Left lung (tissue), 10 donors: ENCODE measurements around the gene KRTAP10-1. TPM values are rescaled to one million over a fixed set of nuclear protein-coding genes. Genes with fewer than 3 reads are reported as not detected.

ENCODE experiments used
- ATAC-seq: fragments of 200-7000 bp; cut with Tn5 transposase; one replicate; pipeline ENCODE4 v1.9.1; 2020; ENCODE audit warnings: moderate library complexity
- DNase-seq, 4 donors: peaks; one replicate each; pipeline ENCODE4 v3.0.0-alpha.2; 2013 to 2020
- H3K27ac ChIP-seq, 2 donors: fragments of 200-600 bp; sonication (generic) in 1 of 2; one replicate each; pipeline versions ENCODE4 v1.5.0 to v1.8.0; 2020 to 2021
- H3K27me3 ChIP-seq, 2 donors: fragments of 200-600 bp; sonication (generic) in 1 of 2; one replicate each; pipeline versions ENCODE4 v1.5.0 to v1.8.0; 2020 to 2021
- H3K36me3 ChIP-seq, 2 donors: fragments of 200-600 bp; sonication (generic) in 1 of 2; one replicate each; pipeline versions ENCODE4 v1.5.0 to v1.8.0; 2020 to 2021
- H3K4me1 ChIP-seq, 2 donors: fragments of 200-600 bp; one replicate each; pipeline ENCODE4 v1.8.0; 2021
- H3K4me3 ChIP-seq, 2 donors: fragments of 200-600 bp; sonication (generic) in 1 of 2; one replicate each; pipeline versions ENCODE4 v1.5.0 to v1.8.0; 2020 to 2021; ENCODE audit warnings: mild to moderate bottlenecking in 1 of 2
- H3K9me3 ChIP-seq, 2 donors: fragments of 200-600 bp; sonication (generic) in 1 of 2; one replicate each; pipeline versions ENCODE4 v1.5.0 to v1.8.0; 2020 to 2021
- CTCF ChIP-seq, 2 donors: fragments of 200-600 bp; sonication (generic) in 1 of 2; IDR thresholded peaks; one replicate each; pipeline versions ENCODE4 v1.5.0 to v1.8.0; 2021; ENCODE audit warnings: antibody characterized with exemption in 2 of 2
- intact Hi-C, 2 donors: fragments of 100-400 bp; cut with DNase I; formaldehyde crosslinking; loops; one replicate each; pipeline versions ENCODE4 v1.11.2 to v1.14.2; 2022
- polyA plus RNA-seq, 6 donors: library from polyadenylated mRNA; unstranded; fragments of 120-200 nt; gene quantifications; one replicate each; pipeline ENCODE4 v1.2.1, GENCODE V29; 2013; ENCODE audit not compliant: insufficient read length in 6 of 6
- total RNA-seq, 2 donors: library from RNA; stranded (reverse); fragmentation: NEBNext Ultra II Directional; extraction: Animal tissue kit (Norgen Biotek cat#: 25700); gene quantifications; one replicate each; pipeline ENCODE4 v1.2.1, GENCODE V29; 2021
- donor health status: DM: no; HTN: yes; CAD: no.
- donor health status: DM: no; HTN: no; CAD: no.

Gene KRTAP10-1
- total and polyA plus RNA-seq, 8 donors, result not detected

GRCh38 chr21:44520326-44521300, 19.4 kb downstream of the KRTAP10-1 start:
- DNase-seq, result peak in 1 of 4 donors; percentile 21
- ATAC-seq, result no peak
- no peaks in the 10 kb centered on the region for H3K4me1 ChIP-seq
- H3K9me3 ChIP-seq, result peaks cover 0 to 3% of the 10 kb centered on the region in 2 donors
- TF ChIP-seq CTCF (IDR thresholded peaks at IDR 0.05), result no peak
- H3K36me3 ChIP-seq, result no peaks in the 10 kb centered on the region
- intact Hi-C loops, result no loop called here
- H3K27ac ChIP-seq, result no peak overlapping the region
- H3K27me3 ChIP-seq, result peaks cover 0 to 36% of the 10 kb centered on the region in 2 donors
- no peak overlapping the region for H3K4me3 ChIP-seq

- no peak for ATAC-seq
- TF ChIP-seq CTCF (IDR thresholded peaks at IDR 0.05), result no peak
- intact Hi-C loops, result no loop called here
Observed at GRCh38 chr21:44519346-44520325, 20.4 kb downstream of the KRTAP10-1 start.

GRCh38 chr21:44518686-44519085, 21.3 kb downstream of the KRTAP10-1 start:
- ATAC-seq (no peak), DNase-seq (peak in 1 of 4 donors; percentile 49)
- Histone ChIP-seq H3K4me1 (no peaks in the 10 kb centered on the region), H3K9me3 (peaks cover 0 to 3% of the 10 kb centered on the region in 2 donors), H3K36me3 (no peaks in the 10 kb centered on the region), H3K27me3 (peaks cover 0 to 36% of the 10 kb centered on the region in 2 donors), H3K27ac (no peak overlapping the region), H3K4me3 (no peak overlapping the region)
- intact Hi-C loops, result no loop called here
- no peak for TF ChIP-seq CTCF (IDR thresholded peaks at IDR 0.05)

More at GRCh38 chr21:44519346-44520325, 20.4 kb downstream of the KRTAP10-1 start:
- DNase-seq, result peak in 2 of 4 donors; percentile 24 to 51
- H3K27ac ChIP-seq, result no peak overlapping the region
- no peaks in the 10 kb centered on the region for H3K36me3 ChIP-seq
- peaks cover 0 to 3% of the 10 kb centered on the region in 2 donors for H3K9me3 ChIP-seq
- peaks cover 0 to 36% of the 10 kb centered on the region in 2 donors for H3K27me3 ChIP-seq
- H3K4me3 ChIP-seq, result no peak overlapping the region
- no peaks in the 10 kb centered on the region for H3K4me1 ChIP-seq

GRCh38 chr21:44517175-44517899, 22.7 kb downstream of the KRTAP10-1 start:
- DNase-seq (peak in 1 of 4 donors; percentile 20), ATAC-seq (no peak)
- no peak overlapping the region for H3K4me3 ChIP-seq
- no peaks in the 10 kb centered on the region for H3K4me1 ChIP-seq
- no peak for TF ChIP-seq CTCF (IDR thresholded peaks at IDR 0.05)
- peaks cover 0 to 43% of the 10 kb centered on the region in 2 donors for H3K27me3 ChIP-seq
- intact Hi-C loops, result no loop called here
- H3K36me3 ChIP-seq, result no peaks in the 10 kb centered on the region
- no peak overlapping the region for H3K27ac ChIP-seq
- peaks cover 0 to 3% of the 10 kb centered on the region in 2 donors for H3K9me3 ChIP-seq
